ENCODE data around the gene MRPS7.

MRPS7 gene

GRCh38 chr17:75240394-75241142 lies 21.1 kb upstream of the MRPS7 start:
- no peaks in the 10 kb centered on the region for H3K79me2 ChIP-seq (ENCODE audit: insufficient read depth, low read length)
- TF ChIP-seq, protein P1, sequence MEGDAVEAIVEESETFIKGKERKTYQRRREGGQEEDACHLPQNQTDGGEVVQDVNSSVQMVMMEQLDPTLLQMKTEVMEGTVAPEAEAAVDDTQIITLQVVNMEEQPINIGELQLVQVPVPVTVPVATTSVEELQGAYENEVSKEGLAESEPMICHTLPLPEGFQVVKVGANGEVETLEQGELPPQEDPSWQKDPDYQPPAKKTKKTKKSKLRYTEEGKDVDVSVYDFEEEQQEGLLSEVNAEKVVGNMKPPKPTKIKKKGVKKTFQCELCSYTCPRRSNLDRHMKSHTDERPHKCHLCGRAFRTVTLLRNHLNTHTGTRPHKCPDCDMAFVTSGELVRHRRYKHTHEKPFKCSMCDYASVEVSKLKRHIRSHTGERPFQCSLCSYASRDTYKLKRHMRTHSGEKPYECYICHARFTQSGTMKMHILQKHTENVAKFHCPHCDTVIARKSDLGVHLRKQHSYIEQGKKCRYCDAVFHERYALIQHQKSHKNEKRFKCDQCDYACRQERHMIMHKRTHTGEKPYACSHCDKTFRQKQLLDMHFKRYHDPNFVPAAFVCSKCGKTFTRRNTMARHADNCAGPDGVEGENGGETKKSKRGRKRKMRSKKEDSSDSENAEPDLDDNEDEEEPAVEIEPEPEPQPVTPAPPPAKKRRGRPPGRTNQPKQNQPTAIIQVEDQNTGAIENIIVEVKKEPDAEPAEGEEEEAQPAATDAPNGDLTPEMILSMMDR (conservative IDR thresholded peaks at IDR 0.05; ENCODE audit: low read length): peak; percentile 99
- TF ChIP-seq EZH2phosphoT487 (IDR thresholded peaks at IDR 0.05; ENCODE audit: borderline replicate concordance): no peak
- no peak overlapping the region for H3K4me2 ChIP-seq (ENCODE audit: low read depth, low read length, poor library complexity, severe bottlenecking)
- H3K9me3 ChIP-seq (ENCODE audit: insufficient read depth, low read depth, low read length): no peaks in the 10 kb centered on the region
- peaks cover 88% of the 10 kb centered on the region; the same call in 1 of the 2 replicates for H3K36me3 ChIP-seq (ENCODE audit: insufficient read depth, low read length)
- no peaks in the 10 kb centered on the region for H3F3A ChIP-seq (ENCODE audit: low read depth)
- H3K4me1 ChIP-seq (ENCODE audit: insufficient read depth, low read length, poor library complexity, severe bottlenecking): no peaks in the 10 kb centered on the region
- H3K9ac ChIP-seq (ENCODE audit: low read depth, low read length, poor library complexity, severe bottlenecking): no peak overlapping the region
- no peaks in the 10 kb centered on the region for H3K9me2 ChIP-seq (replicated peaks; ENCODE audit: low read depth, low read length)
- no peaks in the 10 kb centered on the region for H3K27me3 ChIP-seq (ENCODE audit: insufficient read depth, low read length, poor library complexity, severe bottlenecking)
- H4K20me1 ChIP-seq (ENCODE audit: insufficient read depth, low read length, poor library complexity, severe bottlenecking): no peaks in the 10 kb centered on the region
- H2AFZ ChIP-seq (ENCODE audit: low read length): no peak overlapping the region
- no peak overlapping the region for H3K4me3 ChIP-seq (ENCODE audit: low read length, poor library complexity, severe bottlenecking)

- H3K4me1 ChIP-seq (ENCODE audit: insufficient read depth, low read length, poor library complexity, severe bottlenecking): no peaks in the 10 kb centered on the region
- peaks cover 88% of the 10 kb centered on the region; the same call in 1 of the 2 replicates for H3K36me3 ChIP-seq (ENCODE audit: insufficient read depth, low read length)
- no peaks in the 10 kb centered on the region for H3K79me2 ChIP-seq (ENCODE audit: insufficient read depth, low read length)
- H4K20me1 ChIP-seq (ENCODE audit: insufficient read depth, low read length, poor library complexity, severe bottlenecking): no peaks in the 10 kb centered on the region
- no peaks in the 10 kb centered on the region for H3K9me2 ChIP-seq (replicated peaks; ENCODE audit: low read depth, low read length)
- no peaks in the 10 kb centered on the region for H3K9me3 ChIP-seq (ENCODE audit: insufficient read depth, low read depth, low read length)
- H3K27me3 ChIP-seq (ENCODE audit: insufficient read depth, low read length, poor library complexity, severe bottlenecking): no peaks in the 10 kb centered on the region
- TF ChIP-seq EZH2phosphoT487 (IDR thresholded peaks at IDR 0.05; ENCODE audit: borderline replicate concordance): no peak
- TF ChIP-seq, protein P1 (conservative IDR thresholded peaks at IDR 0.05; ENCODE audit: low read length): no peak
- no peak overlapping the region for H2AFZ ChIP-seq (ENCODE audit: low read length)
- H3F3A ChIP-seq (ENCODE audit: low read depth): no peaks in the 10 kb centered on the region
- no peak overlapping the region for H3K4me3 ChIP-seq (ENCODE audit: low read length, poor library complexity, severe bottlenecking)
- H3K4me2 ChIP-seq (ENCODE audit: low read depth, low read length, poor library complexity, severe bottlenecking): no peak overlapping the region
- H3K9ac ChIP-seq (ENCODE audit: low read depth, low read length, poor library complexity, severe bottlenecking): no peak overlapping the region
These were observed 20.6 kb upstream of the MRPS7 start for GRCh38 chr17:75241143-75241430.

DNA sequence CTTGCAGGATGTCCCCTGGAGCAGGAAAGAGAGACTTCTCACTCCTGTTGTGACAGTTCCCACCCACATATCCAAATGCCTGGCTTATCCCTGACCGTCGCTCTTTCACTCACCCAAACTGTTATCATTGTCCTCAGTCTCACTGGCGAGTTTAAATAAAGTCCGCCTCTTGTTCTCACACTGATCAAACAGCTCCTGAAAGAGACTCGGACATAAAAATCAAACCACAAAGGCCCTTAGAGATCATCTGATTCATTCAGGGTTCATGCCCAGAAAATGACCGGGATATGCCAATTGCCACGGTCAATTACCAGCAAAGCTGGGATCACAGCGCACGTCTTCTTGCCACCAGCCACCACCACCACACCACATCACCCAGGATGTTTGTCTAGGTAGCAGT lies 20.2 kb upstream of the MRPS7 start:
- no peak for TF ChIP-seq EZH2phosphoT487 (IDR thresholded peaks at IDR 0.05; ENCODE audit: borderline replicate concordance)
- TF ChIP-seq, protein P1 (conservative IDR thresholded peaks at IDR 0.05; ENCODE audit: low read length): no peak
- H3K36me3 ChIP-seq (ENCODE audit: insufficient read depth, low read length): peaks cover 88% of the 10 kb centered on the region; the same call in 1 of the 2 replicates
- no peak overlapping the region for H3K4me3 ChIP-seq (ENCODE audit: low read length, poor library complexity, severe bottlenecking)
- no peaks in the 10 kb centered on the region for H3K27me3 ChIP-seq (ENCODE audit: insufficient read depth, low read length, poor library complexity, severe bottlenecking)
- H3K79me2 ChIP-seq (ENCODE audit: insufficient read depth, low read length): no peaks in the 10 kb centered on the region
- no peaks in the 10 kb centered on the region for H3F3A ChIP-seq (ENCODE audit: low read depth)
- H2AFZ ChIP-seq (ENCODE audit: low read length): no peak overlapping the region
- H3K9me3 ChIP-seq (ENCODE audit: insufficient read depth, low read depth, low read length): no peaks in the 10 kb centered on the region
- H4K20me1 ChIP-seq (ENCODE audit: insufficient read depth, low read length, poor library complexity, severe bottlenecking): no peaks in the 10 kb centered on the region
- no peak overlapping the region for H3K9ac ChIP-seq (ENCODE audit: low read depth, low read length, poor library complexity, severe bottlenecking)
- no peaks in the 10 kb centered on the region for H3K9me2 ChIP-seq (replicated peaks; ENCODE audit: low read depth, low read length)
- no peak overlapping the region for H3K4me2 ChIP-seq (ENCODE audit: low read depth, low read length, poor library complexity, severe bottlenecking)
- H3K4me1 ChIP-seq (ENCODE audit: insufficient read depth, low read length, poor library complexity, severe bottlenecking): no peaks in the 10 kb centered on the region
